ENCODE results near the gene ST7L.

Gene ST7L

GRCh38 chr1:112544751-112545150 lies 74.2 kb downstream of the ST7L start:
- DNase-seq, result no peak

GRCh38 chr1:112544011-112544688 lies 74.8 kb downstream of the ST7L start:
- no peak for DNase-seq

DNA sequence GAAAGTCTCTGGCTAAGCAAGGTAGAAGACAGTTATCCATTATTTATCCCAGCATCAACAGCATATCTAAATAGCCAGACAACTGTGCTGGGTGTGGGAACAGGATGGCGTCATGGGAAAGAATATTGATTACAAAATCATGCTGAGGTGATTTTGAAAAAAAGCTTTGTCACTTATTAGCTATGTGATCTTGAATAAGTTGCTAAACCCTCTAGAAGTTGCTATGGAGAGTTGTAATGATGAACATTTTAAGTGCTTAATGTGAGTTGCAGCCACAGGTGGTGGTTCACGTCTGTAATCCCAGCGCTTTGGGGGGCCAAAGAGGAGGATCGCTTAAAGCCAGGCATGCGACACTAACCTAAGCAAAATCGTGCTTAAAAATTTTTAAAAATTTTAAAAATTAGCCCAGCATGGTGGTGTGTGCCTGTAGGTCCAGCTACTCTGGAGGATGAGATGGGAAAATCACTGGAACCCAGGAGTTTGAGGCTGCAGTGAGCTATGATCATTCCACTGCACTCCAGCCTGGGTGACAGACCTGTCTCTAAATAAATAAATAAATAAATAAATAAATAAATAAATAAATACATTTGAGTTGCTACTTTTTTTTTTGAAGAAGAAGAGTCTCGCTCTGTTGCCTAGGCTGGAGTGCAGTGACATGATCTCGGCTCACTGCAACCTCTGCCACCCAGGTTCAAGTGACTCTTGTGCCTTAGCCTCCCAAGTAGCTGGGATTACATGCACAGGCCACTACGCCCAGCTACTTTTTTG lies 76.6 kb downstream of the ST7L start:
- DNase-seq, result no peak

- DNase-seq, result no peak
These were observed 77.6 kb downstream of the ST7L start for GRCh38 chr1:112541299-112541698.

DNA sequence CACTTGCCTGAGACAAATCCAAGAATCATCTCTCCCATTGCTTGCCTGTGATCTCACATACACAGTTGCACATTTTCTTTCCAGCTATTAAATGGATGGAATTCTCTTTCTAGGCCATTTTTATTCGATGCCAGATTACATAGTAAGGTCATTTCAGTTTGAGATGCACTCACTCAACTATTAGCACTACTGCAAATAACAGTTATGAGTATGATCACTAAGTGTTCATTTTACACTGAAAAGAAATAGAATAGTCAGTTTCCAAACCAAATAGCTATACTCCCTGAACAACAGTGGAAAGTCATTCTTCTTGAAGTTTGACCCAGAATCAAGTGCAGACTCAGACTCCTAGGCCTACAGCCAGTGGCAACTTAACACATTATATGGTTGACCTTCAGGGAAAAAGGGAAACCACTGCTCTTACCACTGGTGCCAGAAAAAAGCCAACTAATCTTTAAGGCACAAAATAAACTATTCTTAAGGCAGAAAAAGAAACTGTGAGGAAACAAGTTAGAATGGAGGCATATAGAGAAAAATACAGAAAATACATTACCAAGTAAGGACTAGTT lies 78.6 kb downstream of the ST7L start:
- no peak for DNase-seq

DNA sequence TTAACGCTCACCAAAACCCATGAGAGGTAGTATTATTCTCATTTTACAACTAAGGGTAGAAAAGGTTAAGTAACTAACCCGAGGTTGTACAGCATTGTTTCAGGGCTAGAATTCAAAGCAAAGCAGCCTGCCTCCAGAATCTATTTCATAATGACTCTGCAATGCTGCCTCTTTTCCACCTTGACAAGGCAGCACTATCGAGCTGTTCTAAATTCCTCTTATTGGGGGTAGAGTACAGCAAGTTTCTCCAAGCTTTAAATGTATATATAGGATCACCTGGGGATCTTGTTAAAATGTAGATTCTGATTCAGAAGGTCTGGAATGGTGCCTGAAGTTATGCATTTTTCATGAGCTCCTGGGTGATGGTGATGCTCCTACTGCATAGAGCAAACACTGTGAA lies 80.1 kb downstream of the ST7L start:
- DNase-seq, result no peak

- no peak for DNase-seq
These were observed 81.5 kb downstream of the ST7L start for GRCh38 chr1:112537456-112537855.

- DNase-seq, result no peak
These were observed 82.4 kb downstream of the ST7L start for GRCh38 chr1:112536561-112536960.

DNA sequence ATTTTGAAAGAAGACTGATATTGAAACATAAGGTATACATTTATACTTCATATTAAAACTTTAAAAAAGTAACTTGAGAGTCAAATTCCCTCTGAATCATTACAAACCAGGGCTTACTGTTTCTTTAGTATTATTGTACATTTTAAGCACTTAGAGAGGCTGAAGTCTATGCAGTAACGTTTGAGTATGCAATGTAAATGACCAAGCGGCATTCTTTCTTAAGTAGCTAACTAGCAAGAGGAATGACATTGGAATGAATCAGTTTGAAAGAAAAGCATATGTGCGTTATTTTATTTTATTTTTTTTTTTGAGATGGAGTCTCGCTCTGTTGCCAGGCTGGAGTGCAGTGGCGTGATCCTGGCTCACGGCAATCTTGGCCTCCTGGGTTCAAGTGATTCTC lies 85.9 kb downstream of the ST7L start:
- no peak for DNase-seq

GRCh38 chr1:112532064-112532463 lies 86.9 kb downstream of the ST7L start:
- no peak for DNase-seq

GRCh38 chr1:112530832-112531231 lies 88.1 kb downstream of the ST7L start:
- DNase-seq, result no peak

- no peak for DNase-seq
These were observed 89.6 kb downstream of the ST7L start for GRCh38 chr1:112529301-112529700.

- DNase-seq, result no peak
These were observed 90.9 kb downstream of the ST7L start for GRCh38 chr1:112528076-112528475.

- no peak for DNase-seq
These were observed 91.5 kb downstream of the ST7L start for GRCh38 chr1:112527266-112528010.

- no peak for DNase-seq
These were observed 94.0 kb downstream of the ST7L start for GRCh38 chr1:112524986-112525385.

DNA sequence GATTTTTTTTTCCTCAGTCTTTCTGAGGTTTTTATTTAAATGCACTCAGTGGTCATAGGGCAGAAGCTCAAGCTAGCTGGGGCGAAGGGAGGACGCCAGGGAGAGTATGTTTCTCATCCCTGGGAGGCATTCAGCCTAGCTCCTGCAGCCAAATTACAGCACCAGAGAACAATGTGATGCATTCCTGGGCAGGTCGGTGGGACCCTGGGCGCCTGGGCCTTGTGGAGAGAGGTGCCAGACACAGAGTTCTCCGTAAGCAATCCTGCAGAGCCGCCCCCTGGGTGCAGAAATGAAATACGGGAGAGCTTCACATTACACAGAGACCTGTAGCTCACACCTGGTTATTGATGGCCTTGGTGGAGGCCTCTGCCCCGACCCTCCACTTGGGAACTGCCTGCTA lies 94.7 kb downstream of the ST7L start:
- DNase-seq, result no peak

GRCh38 chr1:112522621-112523020 lies 96.3 kb downstream of the ST7L start:
- DNase-seq, result no peak

- DNase-seq, result no peak
These were observed 98.8 kb downstream of the ST7L start for GRCh38 chr1:112520166-112520565.

DNA sequence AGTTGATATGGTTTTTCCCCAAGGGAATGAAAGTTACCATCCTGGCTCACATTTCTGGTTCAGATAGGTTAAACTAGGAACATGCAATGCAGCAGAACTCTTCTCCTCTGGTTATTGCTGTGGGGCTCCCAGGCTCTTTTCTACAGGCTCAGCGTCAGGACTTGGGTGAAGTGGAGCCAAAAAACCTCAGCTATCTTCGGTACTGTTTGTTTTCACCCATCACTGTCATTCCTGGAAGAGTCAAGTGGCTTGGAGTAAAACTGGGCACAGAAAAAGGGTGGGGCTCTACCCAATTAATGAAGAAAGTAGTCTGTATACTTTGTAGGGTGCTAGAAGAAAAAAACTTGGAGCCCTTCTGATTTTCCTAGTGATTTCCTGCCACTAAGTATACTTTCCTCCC lies 100.8 kb downstream of the ST7L start:
- DNase-seq, result no peak

DNA sequence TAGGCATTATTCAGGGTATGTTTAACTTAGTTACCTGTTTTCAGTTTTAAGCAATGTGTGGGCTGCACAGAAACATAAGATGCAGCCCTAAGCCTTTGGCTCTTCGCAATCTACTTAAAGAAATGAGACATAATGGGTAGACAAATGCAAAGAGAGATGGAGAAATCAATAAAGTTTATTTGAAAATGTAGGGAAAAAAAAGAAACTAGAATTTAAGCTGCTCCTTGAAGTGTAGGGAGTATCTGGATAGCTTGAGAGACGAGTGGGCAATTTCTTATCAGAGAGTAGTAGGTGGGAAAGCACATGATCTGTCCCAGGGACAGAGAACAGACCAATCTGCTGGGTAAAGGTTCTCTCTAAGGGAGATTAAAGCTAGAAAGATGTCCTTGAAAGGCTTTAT lies 101.3 kb downstream of the ST7L start:
- DNase-seq, result no peak

DNA sequence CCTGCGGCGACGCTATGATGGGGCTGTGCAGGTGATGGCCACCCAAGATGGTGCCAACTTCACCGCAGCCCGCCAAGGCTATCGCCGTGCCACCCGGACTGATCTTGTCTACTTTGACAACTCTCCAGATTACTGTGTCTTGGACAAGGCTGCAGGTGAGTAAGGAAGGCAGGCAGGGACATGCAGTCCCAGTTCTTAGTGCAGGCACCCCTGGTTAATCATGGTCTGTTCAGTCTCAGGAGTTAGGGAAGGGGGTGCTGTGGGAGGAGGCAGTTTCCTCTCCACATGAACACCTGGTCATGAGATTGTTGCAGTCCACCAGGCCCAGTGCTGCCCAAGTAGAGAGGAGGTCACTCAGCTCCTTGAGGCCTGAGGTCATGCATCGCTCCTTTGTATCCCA lies 101.7 kb downstream of the ST7L start:
- no peak for DNase-seq

- DNase-seq, result no peak
These were observed 102.8 kb downstream of the ST7L start for GRCh38 chr1:112516141-112516540.

GRCh38 chr1:112515311-112516009 lies 103.5 kb downstream of the ST7L start:
- DNase-seq, result no peak
